ENCODE measurements around the gene EFNA4.

EFNA4 gene

DNA sequence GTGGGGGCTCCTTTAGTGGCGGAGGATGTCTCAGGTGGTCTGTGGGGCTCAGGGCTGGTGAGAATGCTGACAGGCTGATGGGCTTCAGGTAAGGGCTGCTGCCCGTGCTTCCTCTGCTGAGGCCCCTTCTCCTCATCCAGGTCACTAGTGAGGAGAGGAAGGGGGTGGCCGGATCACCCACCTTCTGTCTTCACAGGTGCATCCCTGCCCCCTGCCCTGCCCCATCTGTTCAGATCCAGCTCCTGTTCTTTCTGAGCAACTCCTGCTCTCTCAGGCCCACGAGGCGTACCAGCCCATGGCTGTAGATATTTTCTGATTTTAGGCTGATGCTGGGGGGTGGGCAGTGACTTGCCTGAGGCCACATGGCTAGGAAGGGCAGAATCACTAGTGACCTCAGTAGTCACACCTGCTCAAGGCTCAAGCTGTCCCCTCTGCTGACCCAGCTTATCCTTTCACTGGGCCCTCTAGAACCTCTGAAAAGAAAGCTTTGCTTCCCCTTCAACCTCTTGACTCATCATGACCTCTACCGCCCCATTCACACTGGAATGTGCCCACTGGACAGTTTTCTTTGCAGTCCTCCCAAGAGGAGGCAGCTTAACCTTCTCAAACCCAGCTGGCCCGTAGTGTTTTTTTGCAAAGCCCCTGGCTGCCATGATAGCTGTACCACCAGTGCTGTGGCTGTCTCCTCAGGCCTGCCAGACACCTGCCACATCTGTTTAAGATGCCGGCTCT is 44.8 kb upstream of the EFNA4 start:
- no peak for DNase-seq (ENCODE audit: low read depth)
- TF ChIP-seq, protein P1, sequence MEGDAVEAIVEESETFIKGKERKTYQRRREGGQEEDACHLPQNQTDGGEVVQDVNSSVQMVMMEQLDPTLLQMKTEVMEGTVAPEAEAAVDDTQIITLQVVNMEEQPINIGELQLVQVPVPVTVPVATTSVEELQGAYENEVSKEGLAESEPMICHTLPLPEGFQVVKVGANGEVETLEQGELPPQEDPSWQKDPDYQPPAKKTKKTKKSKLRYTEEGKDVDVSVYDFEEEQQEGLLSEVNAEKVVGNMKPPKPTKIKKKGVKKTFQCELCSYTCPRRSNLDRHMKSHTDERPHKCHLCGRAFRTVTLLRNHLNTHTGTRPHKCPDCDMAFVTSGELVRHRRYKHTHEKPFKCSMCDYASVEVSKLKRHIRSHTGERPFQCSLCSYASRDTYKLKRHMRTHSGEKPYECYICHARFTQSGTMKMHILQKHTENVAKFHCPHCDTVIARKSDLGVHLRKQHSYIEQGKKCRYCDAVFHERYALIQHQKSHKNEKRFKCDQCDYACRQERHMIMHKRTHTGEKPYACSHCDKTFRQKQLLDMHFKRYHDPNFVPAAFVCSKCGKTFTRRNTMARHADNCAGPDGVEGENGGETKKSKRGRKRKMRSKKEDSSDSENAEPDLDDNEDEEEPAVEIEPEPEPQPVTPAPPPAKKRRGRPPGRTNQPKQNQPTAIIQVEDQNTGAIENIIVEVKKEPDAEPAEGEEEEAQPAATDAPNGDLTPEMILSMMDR (conservative IDR thresholded peaks at IDR 0.05; ENCODE audit: low read length) = no peak
- H3K4me3 ChIP-seq (ENCODE audit: low read length) = no peak overlapping the region

DNA sequence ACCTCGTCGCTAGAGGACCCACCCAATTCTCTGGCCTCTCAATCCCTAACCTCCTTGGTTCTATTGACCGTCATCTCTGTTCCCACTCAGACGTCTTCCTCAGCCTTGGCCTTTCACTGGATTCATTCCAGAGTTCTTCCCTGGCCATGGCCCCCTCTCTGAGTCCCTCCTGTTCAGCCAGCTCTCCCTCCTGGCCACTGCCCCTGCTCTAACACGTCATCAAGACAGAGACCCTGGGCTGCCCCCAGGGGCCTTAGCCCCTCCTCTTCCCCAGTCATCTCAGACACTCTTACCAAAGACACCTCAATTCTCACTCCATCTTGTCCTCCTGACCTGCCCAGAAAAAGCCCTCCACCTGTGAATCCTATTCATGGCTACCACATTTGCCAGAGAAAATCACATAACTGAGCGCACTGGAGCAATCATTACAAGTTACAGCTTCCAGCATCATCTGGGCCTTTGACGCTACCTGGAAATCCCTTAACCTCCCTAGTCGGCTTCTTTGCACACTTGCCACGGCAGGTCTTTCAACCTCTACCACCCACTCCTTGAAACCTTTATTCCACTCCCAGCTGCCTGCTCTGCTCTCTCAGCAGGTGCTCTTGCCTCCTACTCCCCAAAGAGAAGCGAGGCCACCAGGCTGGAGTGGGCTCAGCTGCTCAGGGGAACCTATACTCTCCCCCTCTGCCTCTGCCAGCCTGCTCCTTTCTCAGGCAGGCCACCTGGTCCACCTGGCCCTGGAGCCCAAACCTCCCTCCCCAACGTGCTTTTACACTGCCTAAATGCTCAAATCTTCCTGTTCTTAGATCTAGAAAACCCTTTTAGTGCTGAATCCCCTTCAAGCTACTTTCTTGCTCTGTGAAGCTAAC is 43.9 kb upstream of the EFNA4 start:
- TF ChIP-seq, protein P1 (conservative IDR thresholded peaks at IDR 0.05; ENCODE audit: low read length) = no peak
- no peak overlapping the region for H3K4me3 ChIP-seq (ENCODE audit: low read length)
- DNase-seq (ENCODE audit: low read depth) = no peak

DNA sequence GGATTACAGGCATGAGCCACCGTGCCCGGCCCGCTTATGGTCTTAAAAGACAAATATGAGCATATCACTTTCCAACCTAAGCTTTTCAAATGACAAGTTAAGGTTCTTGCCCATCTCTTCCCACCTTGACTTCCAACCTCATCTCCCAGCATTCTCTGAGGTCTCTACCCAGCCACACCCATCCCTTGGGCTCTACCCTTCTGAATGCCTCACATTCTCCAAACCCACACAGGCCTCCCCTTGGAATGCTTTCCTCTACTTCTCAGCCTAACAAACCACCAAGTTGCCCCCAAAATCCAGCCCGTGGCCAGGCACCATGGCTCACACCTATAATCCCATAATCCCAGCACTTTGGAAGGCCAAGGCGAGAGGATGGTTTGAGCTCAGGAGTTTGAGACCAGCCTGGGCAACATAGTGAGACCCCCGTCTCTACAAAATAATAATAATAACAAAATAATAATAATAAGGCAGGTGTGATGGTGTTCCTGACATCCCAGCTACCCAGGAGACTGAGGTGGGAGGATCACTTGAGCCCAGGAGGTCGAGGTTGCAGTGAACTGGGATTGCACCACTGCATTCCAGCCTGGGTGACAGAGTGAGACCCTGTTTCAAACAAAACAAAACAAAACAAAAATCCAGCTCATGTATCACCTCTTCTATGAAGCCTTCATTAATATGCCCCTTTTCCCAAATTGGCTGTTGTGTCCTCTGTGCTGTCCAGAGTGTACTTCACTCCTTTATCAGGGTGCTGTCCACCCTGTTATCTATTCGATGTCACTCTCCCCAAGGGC is 41.2 kb upstream of the EFNA4 start:
- H3K4me3 ChIP-seq (ENCODE audit: low read length) = no peak overlapping the region
- peak; percentile 11 for DNase-seq (ENCODE audit: low read depth)
- TF ChIP-seq, protein P1 (conservative IDR thresholded peaks at IDR 0.05; ENCODE audit: low read length) = no peak

DNA sequence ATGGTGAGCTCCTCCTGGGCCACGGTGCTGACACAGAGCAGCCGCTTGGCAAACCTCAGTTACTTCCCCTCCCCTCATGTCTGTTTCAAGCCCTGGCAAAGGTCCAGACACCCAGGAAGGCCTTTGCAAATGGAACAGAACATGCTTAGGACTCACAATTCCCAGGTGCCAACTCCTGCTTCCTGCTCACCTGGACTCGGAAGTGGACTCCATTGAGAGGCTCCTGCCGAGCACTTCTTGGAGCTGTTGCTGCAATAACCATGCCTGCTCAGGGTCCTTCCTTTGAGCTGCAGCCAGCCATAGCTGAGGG is 40.7 kb upstream of the EFNA4 start:
- no peak for DNase-seq (ENCODE audit: low read depth)
- TF ChIP-seq, protein P1 (conservative IDR thresholded peaks at IDR 0.05; ENCODE audit: low read length) = no peak
- H3K4me3 ChIP-seq (ENCODE audit: low read length) = no peak overlapping the region

DNA sequence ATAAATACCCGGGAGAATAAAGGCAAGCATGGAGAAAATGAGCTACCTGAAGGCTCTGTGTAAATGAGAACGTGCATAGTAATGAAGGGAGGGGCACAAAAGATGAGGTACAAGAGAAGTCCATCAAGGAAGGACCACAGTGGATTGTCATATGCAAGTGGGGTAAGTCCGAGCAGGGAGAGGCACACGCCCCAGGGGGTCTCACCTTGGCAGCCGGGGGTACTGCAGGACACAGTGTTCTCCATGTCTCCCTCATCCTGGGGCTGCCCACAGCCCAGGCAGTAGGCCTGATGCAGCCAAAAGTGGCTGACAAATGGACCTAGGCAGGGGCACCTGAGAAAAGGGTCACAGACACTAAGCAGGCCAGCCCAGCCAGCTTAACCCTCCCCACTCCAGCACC is 39.9 kb upstream of the EFNA4 start:
- TF ChIP-seq, protein P1 (conservative IDR thresholded peaks at IDR 0.05; ENCODE audit: low read length) = no peak
- H3K4me3 ChIP-seq (ENCODE audit: low read length) = no peak overlapping the region
- no peak for DNase-seq (ENCODE audit: low read depth)

DNA sequence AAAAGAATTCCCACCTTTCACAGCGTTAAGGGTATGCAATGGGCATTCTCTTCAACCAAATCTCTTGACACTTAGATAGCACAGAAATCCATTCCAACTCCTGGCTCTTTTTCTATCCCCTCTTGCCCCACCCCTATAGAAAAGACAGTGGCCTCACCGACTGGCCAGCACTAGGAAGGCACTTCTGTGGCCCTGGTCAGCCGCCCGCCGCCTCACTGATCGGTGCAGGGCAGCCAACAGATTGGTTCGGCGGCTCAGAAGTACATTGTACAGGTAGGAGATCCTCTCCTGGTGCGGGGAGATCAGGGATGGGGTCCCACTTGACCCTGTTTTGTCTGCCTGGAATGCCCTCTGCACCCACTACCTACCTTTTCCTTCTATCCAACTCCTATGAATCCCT is 39.2 kb upstream of the EFNA4 start:
- H3K4me3 ChIP-seq (ENCODE audit: low read length) = no peak overlapping the region
- TF ChIP-seq, protein P1 (conservative IDR thresholded peaks at IDR 0.05; ENCODE audit: low read length) = no peak
- no peak for DNase-seq (ENCODE audit: low read depth)
